MCF 10A (cell line): ENCODE data around the gene CNR2. TPM values are rescaled to one million over a fixed set of nuclear protein-coding genes. Genes with fewer than 3 reads are reported as not detected.

Source experiments
- BruUV-seq: library from RNA; stranded (reverse); fragments of 400-500 nt; replicated peaks from 2 replicates; lab custom pipeline; 2021; lab: Mats Ljungman, UMichigan
- CTCF ChIA-PET: fragments of 300-600 bp; sonication (Branson Sonifier 250); formaldehyde crosslinking; extraction: SDS; loops from one replicate; lab custom pipeline; 2021; ENCODE audit warnings: antibody characterized with exemption, inconsistent platforms; lab: Yijun Ruan, JAX
- POLR2A ChIA-PET: fragments of 300-600, 350-650 bp; sonication (Branson Sonifier 250); formaldehyde crosslinking; extraction: SDS; loops from one replicate; lab custom pipeline; 2020; ENCODE audit warnings: antibody characterized with exemption, inconsistent platforms; lab: Yijun Ruan, JAX
- DNase-seq: peaks from one replicate; pipeline ENCODE4 v3.0.0-alpha.2; 2018; ENCODE audit not compliant: unreplicated experiment
- H3K27ac Mint-ChIP-seq: one replicate; pipeline ENCODE4 v1.8.0; 2022; ENCODE audit warnings: mild to moderate bottlenecking, low read depth, mixed read lengths; ENCODE audit not compliant: unreplicated experiment
- H3K27me3 Mint-ChIP-seq: one replicate; pipeline ENCODE4 v1.8.0; 2022; ENCODE audit warnings: mixed read lengths; ENCODE audit not compliant: insufficient read depth, unreplicated experiment
- H3K36me3 Mint-ChIP-seq: one replicate; pipeline ENCODE4 v1.8.0; 2022; ENCODE audit warnings: mild to moderate bottlenecking, moderate library complexity, mixed read lengths; ENCODE audit not compliant: insufficient read depth, unreplicated experiment
- H3K4me1 Mint-ChIP-seq: one replicate; pipeline ENCODE4 v1.8.0; 2022; ENCODE audit warnings: mixed read lengths; ENCODE audit not compliant: insufficient read depth, unreplicated experiment
- H3K4me3 Mint-ChIP-seq: one replicate; pipeline ENCODE4 v1.8.0; 2022; ENCODE audit warnings: mild to moderate bottlenecking, moderate library complexity, mixed read lengths; ENCODE audit not compliant: unreplicated experiment
- H3K9me3 Mint-ChIP-seq: one replicate; pipeline ENCODE4 v1.8.0; 2022; ENCODE audit warnings: mixed read lengths; ENCODE audit not compliant: unreplicated experiment
- intact Hi-C: fragments of 100-400 bp; cut with micrococcal nuclease; formaldehyde crosslinking; loops from 2 replicates; pipeline ENCODE4 v1.14.1; 2022
- microRNA-seq: library from miRNA; unstranded; fragments of <30 nt; microRNA quantifications from one replicate; pipeline ENCODE4 v1.2.0, GENCODE V29; 2022
- total RNA-seq: library from RNA; stranded (reverse); gene quantifications from 2 replicates; pipeline ENCODE4 v1.2.3, GENCODE V29; 2022
- TF ChIP-seq, protein P1 (sequence below): fragments of 200-600 bp; IDR thresholded peaks from one replicate; pipeline ENCODE4 v1.8.0; 2022; ENCODE audit warnings: antibody characterized with exemption, mild to moderate bottlenecking; ENCODE audit not compliant: unreplicated experiment

CNR2 gene
- total RNA-seq, 1 experiment from 2014 or later = not detected

GRCh38 chr1:23824711-23825075 is 88.5 kb downstream of the CNR2 start:
- ChIA-PET POLR2A (interaction anchor here (0.9 to 3.0 kb wide), 18 partner anchors 10 to 269 kb away, joined by 3 to 43 read pairs (median 4); partner anchors contain the start of genes GALE, LYPLA2, PITHD1 and PNRC2), CTCF (interaction anchor here (0.5 to 2.2 kb wide), 5 partner anchors 14 to 1148 kb away, joined by 3 to 11 read pairs (median 4); no protein-coding TSS in a partner anchor)
- H3K27me3 Mint-ChIP-seq = no peaks in the 10 kb centered on the region
- peaks cover 6% of the 10 kb centered on the region for H3K36me3 Mint-ChIP-seq
- peak overlapping the region; percentile 92 for H3K27ac Mint-ChIP-seq
- H3K4me3 Mint-ChIP-seq = peak overlapping the region; percentile 90
- no peak for DNase-seq
- H3K4me1 Mint-ChIP-seq = peaks cover 11% of the 10 kb centered on the region
- intact Hi-C loops = no loop called here
- TF ChIP-seq, protein P1, sequence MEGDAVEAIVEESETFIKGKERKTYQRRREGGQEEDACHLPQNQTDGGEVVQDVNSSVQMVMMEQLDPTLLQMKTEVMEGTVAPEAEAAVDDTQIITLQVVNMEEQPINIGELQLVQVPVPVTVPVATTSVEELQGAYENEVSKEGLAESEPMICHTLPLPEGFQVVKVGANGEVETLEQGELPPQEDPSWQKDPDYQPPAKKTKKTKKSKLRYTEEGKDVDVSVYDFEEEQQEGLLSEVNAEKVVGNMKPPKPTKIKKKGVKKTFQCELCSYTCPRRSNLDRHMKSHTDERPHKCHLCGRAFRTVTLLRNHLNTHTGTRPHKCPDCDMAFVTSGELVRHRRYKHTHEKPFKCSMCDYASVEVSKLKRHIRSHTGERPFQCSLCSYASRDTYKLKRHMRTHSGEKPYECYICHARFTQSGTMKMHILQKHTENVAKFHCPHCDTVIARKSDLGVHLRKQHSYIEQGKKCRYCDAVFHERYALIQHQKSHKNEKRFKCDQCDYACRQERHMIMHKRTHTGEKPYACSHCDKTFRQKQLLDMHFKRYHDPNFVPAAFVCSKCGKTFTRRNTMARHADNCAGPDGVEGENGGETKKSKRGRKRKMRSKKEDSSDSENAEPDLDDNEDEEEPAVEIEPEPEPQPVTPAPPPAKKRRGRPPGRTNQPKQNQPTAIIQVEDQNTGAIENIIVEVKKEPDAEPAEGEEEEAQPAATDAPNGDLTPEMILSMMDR = no peak
- H3K9me3 Mint-ChIP-seq = no peaks in the 10 kb centered on the region
- BruUV-seq = TSS peak; percentile 73

- Mint-ChIP-seq H3K4me1 (peaks cover 11% of the 10 kb centered on the region), H3K27me3 (no peaks in the 10 kb centered on the region), H3K9me3 (no peaks in the 10 kb centered on the region), H3K27ac (no peak overlapping the region), H3K36me3 (peaks cover 9% of the 10 kb centered on the region), H3K4me3 (peak overlapping the region; percentile 90)
- DNase-seq = no peak
- TF ChIP-seq, protein P1 = no peak
- ChIA-PET POLR2A (interaction anchor here (0.8 to 3.0 kb wide), 9 partner anchors 10 to 137 kb away, joined by 3 to 43 read pairs (median 5); partner anchors contain the start of genes GALE, LYPLA2, PITHD1 and PNRC2), CTCF (interaction anchor here (0.6 to 2.2 kb wide), 5 partner anchors 13 to 712 kb away, joined by 3 to 11 read pairs (median 4); no protein-coding TSS in a partner anchor)
- no TSS peak for BruUV-seq
- intact Hi-C loops = no loop called here
These were observed 89.4 kb downstream of the CNR2 start for GRCh38 chr1:23823767-23824166.

Small RNA genes within 50 kb of the gene (microRNA-seq; reads per million reads assigned to microRNA genes)
- gene MIR378F = not detected

Other genes with a start within 250 kb of the CNR2 start
- gene RPL11, start 221.6 kb downstream of the CNR2 start, total RNA-seq = 1,201 and 1,563 TPM in 2 replicates
- 68.3 and 69.1 TPM in 2 replicates for gene ELOA, start 169.9 kb downstream of the CNR2 start, total RNA-seq
- 37.7 and 37.8 TPM in 2 replicates for gene PITHD1, start 134.9 kb downstream of the CNR2 start, total RNA-seq
- gene LYPLA2, start 122.2 kb downstream of the CNR2 start, total RNA-seq = 27.8 and 35.7 TPM in 2 replicates
- 112 and 143 TPM in 2 replicates for gene GALE, start 112.6 kb downstream of the CNR2 start, total RNA-seq
- 30.4 and 39.3 TPM in 2 replicates for gene HMGCL, start 87.9 kb downstream of the CNR2 start, total RNA-seq
- gene FUCA1, start 45.1 kb downstream of the CNR2 start, total RNA-seq = 7.9 and 8.6 TPM in 2 replicates
- gene PNRC2, start 46.5 kb upstream of the CNR2 start, total RNA-seq = 103 and 115 TPM in 2 replicates
- 121 and 134 TPM in 2 replicates for gene SRSF10, start 67.0 kb upstream of the CNR2 start, total RNA-seq
- gene MYOM3, start 198.8 kb upstream of the CNR2 start, total RNA-seq = 0.05 and 0.12 TPM in 2 replicates
- not detected in 2 replicates for gene IL22RA1, start 229.8 kb upstream of the CNR2 start, total RNA-seq